HG02852 (cell line): Measurements from ENCODE around the gene ECD.

ENCODE experiments used
- ATAC-seq: cut with Tn5 transposase; IDR thresholded peaks from one replicate; pipeline ENCODE4 v1.9.1; 2021; ENCODE audit warnings: mild to moderate bottlenecking, moderate library complexity; ENCODE audit not compliant: unreplicated experiment

ECD gene

GRCh38 chr10:73099141-73099540 is 68.7 kb downstream of the ECD start:
- ATAC-seq, result no peak

GRCh38 chr10:73097305-73097670 is 70.5 kb downstream of the ECD start:
- no peak for ATAC-seq

- peak; percentile 78 for ATAC-seq
Observed at GRCh38 chr10:73096449-73097304, 71.1 kb downstream of the ECD start, which contains the start of gene P4HA1. P4HA1 (minus strand) TSS chr10:73096866; CDS start chr10:73074883, 21,983 bp downstream.

- peak; percentile 35 for ATAC-seq
Observed at GRCh38 chr10:73096041-73096448, 71.8 kb downstream of the ECD start.

- ATAC-seq, result no peak
Observed at GRCh38 chr10:73095481-73096021, 72.3 kb downstream of the ECD start.

GRCh38 chr10:73094986-73095480 is 72.8 kb downstream of the ECD start:
- no peak for ATAC-seq

GRCh38 chr10:73093922-73094850 is 73.6 kb downstream of the ECD start:
- no peak for ATAC-seq

- no peak for ATAC-seq
Observed at GRCh38 chr10:73092830-73093229, 75.0 kb downstream of the ECD start.

- ATAC-seq, result no peak
Observed at GRCh38 chr10:73088304-73088703, 79.5 kb downstream of the ECD start.

GRCh38 chr10:73086816-73087215 is 81.0 kb downstream of the ECD start:
- no peak for ATAC-seq

- no peak for ATAC-seq
Observed at GRCh38 chr10:73084209-73084608, 83.6 kb downstream of the ECD start.
